GM12892 (cell line): ENCODE data around the gene NAB1.

Experiments
- POLR2A ChIP-seq: IDR thresholded peaks from 2 replicates; pipeline ENCODE4 v1.6.1; 2011; ENCODE audit warnings: low read depth, low read length, control low read depth
- POLR2AphosphoS5 ChIP-seq: IDR thresholded peaks from 2 replicates; pipeline ENCODE4 v1.6.1; 2011; ENCODE audit warnings: low read depth, low read length, control low read depth
- TAF1 ChIP-seq: IDR thresholded peaks from 2 replicates; pipeline ENCODE4 v1.6.1; 2011; ENCODE audit warnings: low read depth, mild to moderate bottlenecking, control low read depth, low read length, borderline replicate concordance

GRCh38 chr2:190664240-190664639, 15.4 kb downstream of the NAB1 start:
- TF ChIP-seq POLR2A: no peak
- TF ChIP-seq POLR2AphosphoS5: no peak
- no peak for TF ChIP-seq TAF1
